ENCODE data around the gene DYSF.

DNA sequence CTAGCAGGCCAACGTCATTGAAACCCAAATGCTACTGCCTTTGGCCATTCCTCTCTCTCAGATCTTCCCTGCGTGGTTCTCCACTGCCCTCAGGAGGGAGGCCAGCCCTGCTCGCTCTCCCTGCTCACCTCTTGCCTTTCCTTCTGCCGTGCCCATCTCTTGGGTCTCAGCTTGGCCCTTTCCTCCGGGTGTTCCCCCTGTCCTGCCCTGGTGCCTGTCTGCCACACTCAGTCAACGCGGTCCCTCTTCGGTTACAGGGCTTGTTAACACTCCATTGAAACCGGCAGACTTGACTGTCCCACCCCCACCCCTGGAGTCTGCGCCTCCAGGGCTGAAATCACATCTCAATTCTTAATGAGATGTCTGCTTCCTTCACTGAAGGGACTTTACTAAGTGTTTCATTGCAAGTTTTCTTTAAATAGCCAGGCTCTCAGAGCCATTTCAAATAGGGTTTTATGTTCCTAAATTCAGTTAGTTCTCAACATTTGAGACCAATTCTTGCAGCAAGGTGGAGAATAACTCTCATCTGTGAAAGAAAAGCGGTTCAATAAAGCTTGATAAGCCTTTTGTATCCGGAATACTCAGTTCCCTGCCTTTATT is 237.6 kb downstream of the DYSF start:
- TF ChIP-seq, protein P1, sequence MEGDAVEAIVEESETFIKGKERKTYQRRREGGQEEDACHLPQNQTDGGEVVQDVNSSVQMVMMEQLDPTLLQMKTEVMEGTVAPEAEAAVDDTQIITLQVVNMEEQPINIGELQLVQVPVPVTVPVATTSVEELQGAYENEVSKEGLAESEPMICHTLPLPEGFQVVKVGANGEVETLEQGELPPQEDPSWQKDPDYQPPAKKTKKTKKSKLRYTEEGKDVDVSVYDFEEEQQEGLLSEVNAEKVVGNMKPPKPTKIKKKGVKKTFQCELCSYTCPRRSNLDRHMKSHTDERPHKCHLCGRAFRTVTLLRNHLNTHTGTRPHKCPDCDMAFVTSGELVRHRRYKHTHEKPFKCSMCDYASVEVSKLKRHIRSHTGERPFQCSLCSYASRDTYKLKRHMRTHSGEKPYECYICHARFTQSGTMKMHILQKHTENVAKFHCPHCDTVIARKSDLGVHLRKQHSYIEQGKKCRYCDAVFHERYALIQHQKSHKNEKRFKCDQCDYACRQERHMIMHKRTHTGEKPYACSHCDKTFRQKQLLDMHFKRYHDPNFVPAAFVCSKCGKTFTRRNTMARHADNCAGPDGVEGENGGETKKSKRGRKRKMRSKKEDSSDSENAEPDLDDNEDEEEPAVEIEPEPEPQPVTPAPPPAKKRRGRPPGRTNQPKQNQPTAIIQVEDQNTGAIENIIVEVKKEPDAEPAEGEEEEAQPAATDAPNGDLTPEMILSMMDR (IDR thresholded peaks at IDR 0.05) = no peak
- TF ChIP-seq POLR2A (IDR thresholded peaks at IDR 0.05) = no peak

Measured in lower leg skin (tissue), 3 donors.